Measurements from ENCODE around the gene PSTPIP2.

- no peak for TF ChIP-seq CTCF (conservative IDR thresholded peaks at IDR 0.05; ENCODE audit: low read depth, low read length)
- no peak for TF ChIP-seq POLR2A (IDR thresholded peaks at IDR 0.05; ENCODE audit: low read depth, low read length)
- no peak for TF ChIP-seq MAFK (IDR thresholded peaks at IDR 0.05; ENCODE audit: low read depth, low read length)
- no peak for TF ChIP-seq SMC3 (IDR thresholded peaks at IDR 0.05; ENCODE audit: low read depth, low read length)
- no peak for TF ChIP-seq MXI1 (IDR thresholded peaks at IDR 0.05; ENCODE audit: borderline replicate concordance, low read depth, low read length)
- no peak for TF ChIP-seq ELK1 (IDR thresholded peaks at IDR 0.05; ENCODE audit: borderline replicate concordance, low read depth, low read length)
- TF ChIP-seq CEBPB (IDR thresholded peaks at IDR 0.05; ENCODE audit: low read depth, low read length), result no peak
- TF ChIP-seq RAD21 (IDR thresholded peaks at IDR 0.05; ENCODE audit: low read length), result no peak
- no peak for TF ChIP-seq RFX5 (IDR thresholded peaks at IDR 0.05; ENCODE audit: low read depth, low read length)
- TF ChIP-seq FOS (IDR thresholded peaks at IDR 0.05; ENCODE audit: low read depth, low read length), result no peak
- no peak for TF ChIP-seq CHD1 (IDR thresholded peaks at IDR 0.05; ENCODE audit: low read depth, low read length)
- TF ChIP-seq USF2 (IDR thresholded peaks at IDR 0.05; ENCODE audit: low read depth, low read length), result no peak
- no peak for TF ChIP-seq BHLHE40 (IDR thresholded peaks at IDR 0.05; ENCODE audit: low read depth, low read length)
- TF ChIP-seq RCOR1 (IDR thresholded peaks at IDR 0.05; ENCODE audit: insufficient replicate concordance, low read length), result no peak
Measured at GRCh38 chr18:46113751-46114150, 41.7 kb upstream of the PSTPIP2 start.

All from IMR-90 (cell line).